Raji (cell line): Measurements from ENCODE around the gene PLEKHN1.

Experiments used
- POLR2A ChIP-seq: IDR thresholded peaks from 2 replicates; pipeline ENCODE4 v1.6.1; 2011; ENCODE audit warnings: low read depth, low read length, control low read depth; ENCODE audit not compliant: insufficient read depth

The PLEKHN1 gene, protein sequence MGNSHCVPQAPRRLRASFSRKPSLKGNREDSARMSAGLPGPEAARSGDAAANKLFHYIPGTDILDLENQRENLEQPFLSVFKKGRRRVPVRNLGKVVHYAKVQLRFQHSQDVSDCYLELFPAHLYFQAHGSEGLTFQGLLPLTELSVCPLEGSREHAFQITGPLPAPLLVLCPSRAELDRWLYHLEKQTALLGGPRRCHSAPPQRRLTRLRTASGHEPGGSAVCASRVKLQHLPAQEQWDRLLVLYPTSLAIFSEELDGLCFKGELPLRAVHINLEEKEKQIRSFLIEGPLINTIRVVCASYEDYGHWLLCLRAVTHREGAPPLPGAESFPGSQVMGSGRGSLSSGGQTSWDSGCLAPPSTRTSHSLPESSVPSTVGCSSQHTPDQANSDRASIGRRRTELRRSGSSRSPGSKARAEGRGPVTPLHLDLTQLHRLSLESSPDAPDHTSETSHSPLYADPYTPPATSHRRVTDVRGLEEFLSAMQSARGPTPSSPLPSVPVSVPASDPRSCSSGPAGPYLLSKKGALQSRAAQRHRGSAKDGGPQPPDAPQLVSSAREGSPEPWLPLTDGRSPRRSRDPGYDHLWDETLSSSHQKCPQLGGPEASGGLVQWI

DNA sequence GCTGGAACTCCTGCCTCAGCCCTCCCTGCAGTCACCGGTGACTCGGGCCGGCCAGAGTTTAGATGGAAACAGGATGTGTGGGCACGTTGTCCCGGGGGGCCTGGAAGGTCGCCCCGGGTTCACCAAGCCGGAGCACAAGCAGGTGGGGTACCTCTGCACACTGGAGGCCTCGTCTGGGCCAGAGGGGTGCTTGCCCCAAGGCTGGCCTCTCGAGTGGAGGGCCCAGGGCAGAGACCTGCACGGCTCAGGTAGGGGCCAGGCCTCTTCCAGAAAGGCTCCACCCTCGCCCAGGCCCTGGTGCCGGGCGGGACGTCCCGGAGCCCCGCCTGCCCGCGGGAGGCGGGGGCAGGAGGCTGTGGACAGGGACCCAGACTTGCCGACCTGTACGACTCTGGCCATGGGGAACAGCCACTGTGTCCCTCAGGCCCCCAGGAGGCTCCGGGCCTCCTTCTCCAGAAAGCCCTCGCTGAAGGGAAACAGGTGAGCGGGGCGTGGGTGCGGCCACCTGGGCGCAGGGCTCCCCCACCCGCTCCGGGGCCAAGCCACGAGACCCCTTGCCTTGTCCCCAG lies at the start of gene PLEKHN1:
Gene PLEKHN1, plus strand, starts transcription at position 348 of the 569 bp plus-strand sequence. Its CDS starts 50 bp downstream, at position 398.
- 0 out of 2 replicates have a peak, but pooled peaks have one; percentile 17 for TF ChIP-seq POLR2A

DNA sequence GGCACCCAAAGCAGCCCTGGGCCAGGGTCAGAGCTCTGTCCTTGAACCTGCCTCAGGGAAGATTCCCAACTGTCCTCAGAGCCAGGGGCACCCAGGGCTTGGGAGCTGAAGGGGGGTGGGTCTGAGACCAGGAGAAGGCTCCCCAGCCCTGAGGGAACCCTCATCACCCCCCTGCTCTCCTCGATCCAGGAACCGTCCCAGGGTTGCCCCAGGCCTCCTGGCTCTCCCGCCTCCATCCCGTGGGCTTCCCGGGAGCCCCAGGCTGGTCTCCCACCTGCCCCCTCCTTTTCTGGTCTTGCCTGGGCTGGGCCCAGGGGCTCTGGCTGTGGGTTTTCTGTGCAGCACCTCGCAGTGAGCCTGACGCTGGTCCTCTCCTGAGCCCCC lies 49.2 kb upstream of the PLEKHN1 start:
- TF ChIP-seq POLR2A: no peak

DNA sequence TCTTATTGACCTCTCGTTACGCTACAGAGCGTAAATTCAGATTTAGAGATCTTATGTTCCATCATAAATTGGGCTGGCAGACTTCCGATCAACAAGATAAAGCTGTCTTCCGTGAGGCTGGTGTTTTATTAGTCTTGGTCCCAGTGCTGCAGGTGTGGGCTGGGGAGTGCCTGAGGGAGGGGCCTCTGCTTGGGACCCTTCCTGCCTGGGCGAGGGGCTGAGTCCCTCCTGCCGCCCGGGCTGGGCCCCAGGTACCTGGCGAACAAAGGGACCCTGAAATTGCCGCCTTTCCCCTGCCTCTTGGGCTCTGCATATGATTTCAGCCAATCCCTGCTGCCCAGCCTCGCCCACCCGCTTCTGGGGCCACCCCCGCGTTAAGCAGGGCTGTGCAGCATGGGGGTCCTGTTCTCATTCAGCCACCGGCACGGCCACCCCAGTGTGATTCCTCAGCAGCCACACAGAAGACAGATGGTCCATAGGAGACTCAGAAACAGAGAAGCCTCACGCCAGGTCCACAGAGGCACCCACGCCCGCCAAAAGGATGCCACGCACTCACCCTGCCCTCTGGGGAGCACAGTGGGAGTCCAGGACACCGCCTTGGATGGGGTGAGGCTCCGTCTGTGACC lies 48.7 kb upstream of the PLEKHN1 start:
- no peak for TF ChIP-seq POLR2A

DNA sequence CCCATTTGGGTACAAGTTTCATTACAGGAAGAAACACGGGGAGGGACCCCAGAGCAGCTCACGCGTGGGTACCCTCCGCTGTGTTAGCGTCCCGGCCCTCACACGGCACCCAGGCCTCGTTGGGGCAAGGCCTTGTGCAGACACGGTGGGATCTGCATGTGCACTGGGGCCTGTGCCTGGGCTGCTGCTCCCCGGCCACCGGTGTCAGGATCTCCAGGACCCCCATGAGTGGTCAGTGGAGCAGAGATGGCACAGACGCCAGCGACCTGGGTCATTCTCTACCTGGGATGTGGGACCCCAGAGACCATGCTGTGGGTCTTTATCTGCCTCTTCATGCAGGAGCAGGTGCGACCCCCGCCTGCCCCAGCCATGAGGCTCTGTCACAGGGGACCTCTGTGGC lies 47.9 kb upstream of the PLEKHN1 start:
- no peak for TF ChIP-seq POLR2A

DNA sequence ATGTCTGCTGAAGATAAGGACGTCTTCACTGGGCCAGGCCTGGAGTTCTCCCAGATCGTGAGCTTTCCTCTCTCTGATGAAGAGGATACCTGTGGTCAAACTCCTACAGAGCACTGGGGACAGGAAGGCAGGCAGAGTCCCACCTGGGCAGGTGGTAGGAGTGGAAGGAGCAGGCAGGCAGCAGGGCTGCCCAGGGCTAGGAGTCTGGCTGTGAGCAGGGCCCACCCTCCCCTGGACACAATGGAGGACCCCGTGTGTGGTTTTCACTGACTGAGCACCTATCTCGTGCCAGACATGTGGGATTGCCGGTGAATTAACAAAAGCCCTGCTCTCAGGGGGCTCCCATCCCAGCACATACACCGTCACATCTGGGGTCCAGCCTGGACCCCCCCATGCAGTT lies 47.4 kb upstream of the PLEKHN1 start:
- no peak for TF ChIP-seq POLR2A

DNA sequence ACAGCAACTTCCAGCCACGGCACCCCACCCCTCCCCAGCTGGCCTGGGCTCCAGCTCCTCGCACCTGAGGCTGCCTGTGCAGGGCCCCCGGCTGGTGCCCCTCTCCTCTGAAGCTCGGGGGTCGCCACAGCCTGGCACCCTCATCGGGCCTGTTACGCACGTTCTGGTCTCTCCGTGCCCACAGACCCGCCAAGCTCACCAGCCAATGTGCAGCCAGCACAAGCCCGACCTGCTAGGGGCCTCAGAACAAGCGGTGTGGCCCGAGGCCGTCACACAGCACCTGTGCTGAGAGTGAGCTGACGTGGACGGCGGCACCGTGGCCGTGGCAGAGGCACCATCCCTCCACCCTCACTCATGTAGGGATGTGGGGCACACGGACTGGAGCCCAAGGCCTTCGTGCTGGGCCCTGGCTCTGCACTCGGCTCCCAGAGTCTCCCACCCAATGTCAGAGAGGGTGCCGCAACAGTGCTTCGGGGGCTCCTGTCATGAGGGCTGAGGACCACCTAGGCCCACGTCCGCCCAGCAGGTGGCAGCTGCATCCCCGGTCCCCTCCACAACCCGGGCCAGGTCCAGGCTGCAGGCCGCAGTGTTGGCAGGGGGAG lies 46.9 kb upstream of the PLEKHN1 start:
- TF ChIP-seq POLR2A: no peak

DNA sequence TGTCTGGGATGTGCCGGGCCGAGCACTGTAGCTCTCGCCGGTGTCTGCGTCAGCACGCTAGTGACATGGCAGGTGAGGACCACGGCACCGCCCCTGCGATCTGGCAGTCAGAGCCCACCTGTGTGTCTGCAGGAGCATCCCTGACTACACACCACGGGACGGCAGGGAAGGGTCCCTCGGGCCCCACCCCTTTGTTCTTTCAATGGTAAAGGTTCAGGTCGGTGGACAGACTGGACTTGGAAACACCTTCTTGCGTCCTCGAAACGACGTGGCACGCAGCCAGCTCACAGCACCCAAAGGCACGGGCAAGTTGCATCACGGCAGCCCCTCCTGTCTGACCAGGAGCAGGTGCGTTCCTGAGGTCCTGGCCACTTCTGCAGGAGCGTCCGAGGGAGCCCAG lies 46.3 kb upstream of the PLEKHN1 start:
- TF ChIP-seq POLR2A: no peak

DNA sequence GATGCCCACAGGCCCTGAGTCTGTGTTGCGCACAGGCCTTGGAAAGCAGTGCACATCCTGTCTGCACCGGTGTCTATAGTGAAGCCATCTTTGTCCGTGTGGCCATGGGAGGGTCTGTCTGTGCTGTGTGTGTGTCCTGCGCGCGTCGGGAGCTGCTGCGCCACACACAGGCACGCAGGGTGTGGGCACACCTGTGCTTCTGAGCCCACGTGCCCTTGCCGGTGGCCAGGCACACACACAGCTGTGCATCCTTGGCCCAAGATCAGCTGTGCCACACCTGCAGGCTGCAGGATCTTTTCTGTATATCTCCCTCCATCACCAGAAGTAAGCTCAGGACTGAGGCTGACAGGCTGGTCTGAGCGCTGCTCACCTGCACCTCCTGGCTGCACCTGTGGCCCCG lies 45.8 kb upstream of the PLEKHN1 start:
- no peak for TF ChIP-seq POLR2A

DNA sequence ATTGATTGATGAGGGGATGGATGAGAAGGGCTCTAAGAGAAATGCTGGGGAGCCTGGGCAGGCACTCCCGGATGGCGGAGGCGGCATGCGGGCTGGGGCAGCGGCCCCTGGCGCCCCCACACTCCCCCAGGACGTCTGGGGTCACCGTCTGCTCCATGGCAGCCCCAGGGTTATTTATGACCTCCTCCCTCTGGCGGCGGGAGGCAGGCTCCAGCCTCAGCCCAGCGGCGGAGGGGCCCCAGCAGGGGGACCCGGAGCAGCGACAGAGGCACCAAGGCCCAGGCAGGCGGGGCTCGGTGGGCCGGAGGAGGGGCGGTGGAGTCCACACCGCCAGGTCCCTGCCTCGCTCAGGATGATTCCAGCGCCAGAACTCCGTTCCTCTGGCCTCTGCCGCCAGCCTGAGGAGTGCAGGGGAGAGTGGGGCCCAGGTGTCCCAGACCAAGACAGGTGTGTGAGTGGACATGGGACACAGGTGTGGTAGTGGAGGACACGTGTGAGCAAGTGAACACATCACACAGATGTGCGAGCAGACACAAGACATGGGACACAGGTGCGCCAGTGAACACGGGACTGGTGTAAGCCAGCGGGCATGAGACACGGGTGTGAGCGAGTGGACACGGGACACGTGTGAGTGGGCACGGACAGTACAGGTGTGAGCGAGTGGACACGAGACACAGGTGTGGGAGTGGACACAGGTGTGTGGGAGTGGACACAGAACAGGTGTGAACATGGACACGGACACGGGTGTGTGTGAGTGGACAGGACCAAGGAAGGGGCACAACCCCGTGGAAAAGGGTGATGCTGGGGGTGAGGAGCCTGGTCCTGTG lies 45.1 kb upstream of the PLEKHN1 start:
- TF ChIP-seq POLR2A: no peak; the same call in 1 of the 2 replicates

DNA sequence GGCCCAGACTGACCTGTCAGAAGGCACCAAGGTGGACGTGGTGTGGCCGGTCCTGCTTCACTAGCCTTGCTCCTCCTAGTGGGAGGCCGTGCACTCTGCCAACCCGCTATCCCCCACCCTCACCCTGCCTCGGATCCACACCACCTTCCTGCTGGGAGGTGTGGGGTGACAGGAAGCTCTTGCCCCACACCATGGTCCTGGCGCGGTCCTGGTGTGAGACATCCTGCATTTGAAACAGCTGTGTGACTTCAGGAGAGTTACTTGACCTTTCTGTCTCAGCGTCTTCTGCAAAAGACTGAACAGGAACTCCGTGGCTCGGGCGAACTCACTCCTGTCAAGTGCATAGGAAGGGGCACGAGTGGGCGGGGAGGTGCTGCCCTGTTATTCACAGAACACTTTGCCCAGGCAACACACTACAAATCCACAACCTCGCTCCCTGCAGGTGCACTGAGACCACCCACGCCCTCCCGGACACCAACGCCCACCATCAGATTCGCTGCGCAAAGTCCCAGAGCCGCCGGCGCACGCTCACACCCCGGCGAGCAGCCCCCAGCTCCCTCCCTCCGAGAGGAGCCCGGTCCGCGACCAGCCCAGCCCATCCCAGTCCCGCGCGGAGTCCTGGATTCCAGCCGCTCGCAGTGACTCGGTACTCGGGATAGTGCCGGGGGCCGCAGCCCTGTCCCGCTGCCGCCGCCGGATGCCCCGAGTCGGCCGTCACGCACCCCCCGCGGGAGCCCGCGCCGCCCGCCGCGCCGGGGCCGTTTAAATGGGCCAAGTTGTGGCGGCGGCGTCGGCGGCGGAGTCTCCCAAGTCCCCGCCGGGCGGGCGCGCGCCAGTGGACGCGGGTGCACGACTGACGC lies 42.9 kb upstream of the PLEKHN1 start, which contains the start of gene SAMD11:
Gene SAMD11, plus strand, starts transcription at position 793 of the 860 bp plus-strand sequence. CDS start 509 bp downstream, outside the sequence.
- no peak for TF ChIP-seq POLR2A

DNA sequence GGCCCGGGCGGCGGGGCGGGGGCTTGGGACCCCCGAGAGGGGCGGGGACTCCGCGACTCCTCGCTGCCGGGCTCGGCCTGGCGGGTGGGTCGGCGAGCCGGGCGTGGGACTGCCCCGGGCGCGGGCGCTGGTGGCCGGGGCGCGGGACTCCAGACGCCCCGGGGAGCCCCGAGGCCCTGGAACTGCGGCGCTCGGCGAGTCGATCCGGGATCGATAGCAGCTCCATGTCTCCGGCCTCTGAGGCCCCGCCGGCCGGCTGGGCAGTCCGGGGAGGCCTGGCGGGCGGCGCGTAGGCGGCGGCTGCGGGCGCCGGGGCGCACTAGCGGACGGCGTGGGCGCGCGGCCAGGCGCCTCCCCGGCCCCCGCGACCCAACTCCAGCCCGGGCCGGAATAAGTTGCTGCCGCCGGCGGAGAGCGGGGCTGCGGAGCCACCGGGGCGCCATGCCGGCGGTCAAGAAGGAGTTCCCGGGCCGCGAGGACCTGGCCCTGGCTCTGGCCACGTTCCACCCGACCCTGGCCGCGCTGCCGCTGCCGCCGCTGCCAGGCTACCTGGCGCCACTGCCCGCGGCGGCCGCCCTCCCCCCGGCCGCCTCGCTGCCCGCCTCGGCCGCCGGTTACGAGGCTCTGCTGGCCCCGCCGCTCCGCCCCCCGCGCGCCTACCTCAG lies 42.2 kb upstream of the PLEKHN1 start:
- TF ChIP-seq POLR2A: no peak

DNA sequence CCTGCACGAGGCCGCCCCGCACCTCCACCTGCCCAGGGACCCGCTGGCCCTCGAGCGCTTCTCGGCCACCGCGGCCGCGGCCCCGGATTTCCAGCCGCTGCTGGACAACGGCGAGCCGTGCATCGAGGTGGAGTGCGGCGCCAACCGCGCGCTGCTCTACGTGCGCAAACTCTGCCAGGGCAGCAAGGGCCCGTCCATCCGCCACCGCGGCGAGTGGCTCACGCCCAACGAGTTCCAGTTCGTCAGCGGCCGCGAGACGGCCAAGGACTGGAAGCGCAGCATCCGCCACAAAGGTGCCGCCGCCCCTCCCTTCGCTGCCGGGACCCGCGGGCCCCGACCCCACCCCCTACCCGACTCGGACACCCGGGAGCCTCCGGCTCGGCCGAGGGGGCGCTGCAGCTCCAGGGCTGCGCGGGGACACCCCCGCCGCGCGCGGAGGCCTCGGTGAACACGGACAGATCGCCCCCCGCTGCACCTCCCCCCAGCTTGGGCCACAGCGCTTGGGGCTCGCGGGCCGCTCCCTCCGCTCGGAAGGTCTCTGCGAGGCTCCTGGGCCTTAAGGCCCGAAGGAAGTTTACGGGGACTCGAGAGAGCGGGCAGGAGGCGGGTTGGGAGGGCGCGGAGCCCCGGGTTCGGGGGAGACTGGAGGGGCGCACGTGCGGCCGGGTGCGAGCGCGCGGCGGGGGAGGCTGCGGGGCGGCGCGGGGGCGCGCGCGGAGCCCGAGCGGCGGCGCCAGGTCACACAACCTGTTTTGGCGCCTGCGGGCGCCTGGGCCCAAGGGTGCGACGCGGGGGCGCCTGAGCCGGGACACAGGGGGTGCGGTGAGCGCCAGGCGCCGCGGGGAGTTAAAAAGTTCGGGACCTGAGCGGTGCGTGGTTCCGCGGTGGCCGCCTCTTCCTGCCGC lies 41.4 kb upstream of the PLEKHN1 start:
- TF ChIP-seq POLR2A: no peak
